Measurements from ENCODE around the gene C2CD3. TPM values are rescaled to one million over a fixed set of nuclear protein-coding genes. Genes with fewer than 3 reads are reported as not detected.
"Not testable (repeated sequence)": the region's sequence is repeated elsewhere in the genome, so short reads cannot be mapped to it uniquely, and the experiment has no call there.

Gene C2CD3
- total RNA-seq, 1 donor from 2014 or later, result 18.0 TPM

DNA sequence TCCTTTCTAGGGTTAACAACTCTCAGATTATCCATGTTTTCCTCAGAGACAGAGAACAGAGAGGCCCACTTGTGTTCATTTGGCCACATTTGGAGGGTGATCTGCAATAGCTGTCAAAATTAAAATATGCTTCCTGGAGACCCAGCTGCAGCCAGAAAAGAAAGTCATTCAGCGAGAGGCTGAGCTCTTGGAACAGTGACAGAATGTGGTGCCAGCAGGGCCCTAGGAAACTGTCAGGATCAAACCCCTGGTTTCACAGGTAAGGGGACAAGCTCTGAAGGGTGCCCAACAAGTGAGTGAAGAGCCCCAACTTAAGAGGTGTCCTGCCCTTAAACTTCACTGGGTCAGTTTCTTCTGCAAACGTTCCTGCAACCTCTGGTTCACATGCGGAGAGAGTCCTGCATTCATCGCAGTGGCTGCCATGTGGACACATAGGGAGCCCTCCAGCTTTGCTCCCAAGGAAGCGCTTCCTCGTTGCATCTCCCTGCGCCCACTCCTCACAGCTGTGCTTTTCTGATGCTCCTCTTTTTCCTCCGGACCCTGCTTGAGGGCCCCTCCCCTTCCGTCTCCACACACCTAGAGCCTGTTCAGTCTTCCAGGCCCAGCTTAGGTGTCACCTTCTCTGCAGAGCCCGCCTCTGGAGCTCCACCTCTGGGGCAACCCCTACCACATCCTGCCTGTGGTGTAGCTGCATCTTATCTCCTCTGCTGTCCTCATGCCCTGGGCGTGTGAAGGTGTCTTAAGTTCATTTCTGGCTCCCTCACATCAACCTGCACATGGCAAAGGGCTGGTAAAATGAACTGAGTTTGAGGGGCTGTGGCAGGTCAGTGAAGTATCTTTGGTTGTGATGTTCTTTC, 165.8 kb downstream of the C2CD3 start:
- peak; percentile 67 for DNase-seq (ENCODE audit: low spot score)

DNA sequence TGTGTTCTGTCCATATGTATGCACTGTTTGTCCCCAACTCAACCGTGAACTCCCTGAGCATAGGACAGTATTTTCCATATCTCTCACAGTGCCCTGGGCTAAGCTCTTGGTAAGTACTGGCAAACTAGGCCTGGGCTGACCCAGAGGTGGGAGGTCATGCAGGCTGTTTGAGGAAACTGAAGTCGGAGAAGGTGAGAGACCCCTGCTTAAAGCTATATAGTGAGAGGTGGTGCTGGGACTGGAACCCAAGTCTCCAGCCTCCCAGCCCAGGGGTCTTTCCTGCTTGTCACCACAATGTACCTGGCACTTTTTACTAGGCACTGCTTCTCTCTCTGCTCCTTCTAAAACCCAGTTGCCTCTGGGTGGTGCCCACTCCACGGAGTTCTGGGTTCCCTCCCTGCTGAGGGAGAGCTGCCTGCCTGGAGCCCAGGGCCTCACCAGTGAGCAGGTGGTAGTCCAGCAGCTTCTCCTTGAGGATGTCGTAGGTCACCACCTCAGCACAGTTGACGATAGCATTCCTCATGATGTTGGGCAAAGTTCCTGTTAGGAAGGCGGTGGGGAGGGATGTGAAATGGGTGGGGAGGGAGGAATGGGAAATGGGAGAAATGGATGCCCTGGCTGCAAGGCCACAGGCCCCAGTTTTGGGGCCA, 166.6 kb downstream of the C2CD3 start:
- DNase-seq (ENCODE audit: low spot score), result peak; percentile 51

DNA sequence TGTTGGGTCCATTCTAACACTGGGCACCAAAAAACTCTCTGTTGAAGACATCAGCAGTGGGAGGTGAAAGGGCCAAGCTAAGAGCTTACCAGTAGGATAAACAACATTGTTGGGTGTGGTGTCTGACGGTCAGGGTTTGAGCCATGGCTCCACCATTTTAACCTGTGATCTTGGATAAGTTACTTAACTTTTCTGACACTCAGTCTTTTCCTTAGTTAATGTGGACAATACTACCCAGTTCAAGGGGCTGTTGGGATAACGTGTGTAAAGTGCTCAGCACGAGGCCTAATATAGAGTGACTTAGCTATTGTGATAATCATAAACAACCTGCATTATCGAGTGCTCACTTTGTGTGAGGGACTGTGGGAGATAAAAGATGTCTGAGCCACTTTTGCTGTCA, 168.0 kb downstream of the C2CD3 start:
- DNase-seq (ENCODE audit: low spot score), result no peak

DNA sequence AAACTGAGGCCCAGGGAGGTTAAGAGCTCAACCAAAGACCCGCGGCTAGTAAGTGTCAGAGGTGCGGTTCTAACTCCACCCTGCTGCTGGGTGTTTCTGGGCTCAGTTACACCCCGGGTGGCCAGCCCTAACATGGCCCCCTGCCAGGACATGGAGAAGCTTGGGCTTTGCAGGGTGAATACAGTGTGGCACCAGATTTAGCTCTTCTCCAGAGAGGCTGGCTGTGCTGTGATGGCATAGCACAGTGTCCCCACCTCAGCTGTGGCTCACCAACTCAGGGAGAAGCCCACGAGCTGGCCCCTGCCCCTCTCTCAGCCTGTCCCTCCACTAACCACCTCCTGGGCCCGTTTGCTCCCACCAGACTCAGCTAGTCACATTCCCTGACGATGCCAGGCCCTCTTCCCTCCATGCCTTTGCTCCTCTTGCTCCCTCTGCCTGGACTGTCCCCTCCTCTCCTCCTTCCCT, 168.9 kb downstream of the C2CD3 start:
- peak; percentile 83 for DNase-seq (ENCODE audit: low spot score)

DNA sequence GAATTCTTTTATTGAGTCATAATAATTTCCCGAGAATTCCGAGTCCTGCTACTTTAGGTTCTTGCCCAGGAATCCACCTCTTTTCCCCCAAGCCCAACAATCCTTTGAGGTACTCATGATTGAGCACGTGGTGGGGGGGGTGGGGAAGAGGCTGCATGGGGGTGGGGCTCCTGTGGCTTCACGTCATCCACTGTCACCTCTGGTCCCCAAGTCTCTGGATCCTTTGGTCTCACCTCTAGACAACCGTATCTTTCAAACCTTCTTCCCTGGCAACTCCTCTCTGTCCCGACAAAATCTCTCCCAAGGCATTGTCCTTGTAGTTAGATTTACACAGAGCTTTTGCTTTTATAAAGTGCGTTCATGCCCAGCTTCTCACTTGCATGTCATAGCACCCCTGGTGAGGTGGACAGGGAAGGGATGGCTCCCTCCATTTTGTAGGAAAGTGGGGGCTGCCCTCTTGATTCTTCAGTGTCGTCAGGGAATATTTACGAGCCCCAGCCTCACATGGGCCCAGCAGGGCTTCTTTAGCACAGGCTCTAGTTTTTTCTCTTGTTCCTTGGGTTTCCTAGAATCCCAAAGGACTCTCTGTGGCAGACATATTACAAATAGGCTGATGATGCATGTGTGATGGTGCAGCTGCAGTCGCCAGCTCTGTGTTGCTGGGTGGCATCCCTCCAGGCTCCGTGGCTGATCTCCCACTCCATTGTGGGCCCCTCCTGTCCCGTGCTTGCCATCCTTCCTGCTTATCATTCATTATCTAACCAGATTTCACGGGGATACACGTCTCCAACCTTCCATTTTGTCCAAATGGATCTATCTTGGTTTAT, 170.3 kb downstream of the C2CD3 start:
- peak; percentile 59 for DNase-seq (ENCODE audit: low spot score)

DNA sequence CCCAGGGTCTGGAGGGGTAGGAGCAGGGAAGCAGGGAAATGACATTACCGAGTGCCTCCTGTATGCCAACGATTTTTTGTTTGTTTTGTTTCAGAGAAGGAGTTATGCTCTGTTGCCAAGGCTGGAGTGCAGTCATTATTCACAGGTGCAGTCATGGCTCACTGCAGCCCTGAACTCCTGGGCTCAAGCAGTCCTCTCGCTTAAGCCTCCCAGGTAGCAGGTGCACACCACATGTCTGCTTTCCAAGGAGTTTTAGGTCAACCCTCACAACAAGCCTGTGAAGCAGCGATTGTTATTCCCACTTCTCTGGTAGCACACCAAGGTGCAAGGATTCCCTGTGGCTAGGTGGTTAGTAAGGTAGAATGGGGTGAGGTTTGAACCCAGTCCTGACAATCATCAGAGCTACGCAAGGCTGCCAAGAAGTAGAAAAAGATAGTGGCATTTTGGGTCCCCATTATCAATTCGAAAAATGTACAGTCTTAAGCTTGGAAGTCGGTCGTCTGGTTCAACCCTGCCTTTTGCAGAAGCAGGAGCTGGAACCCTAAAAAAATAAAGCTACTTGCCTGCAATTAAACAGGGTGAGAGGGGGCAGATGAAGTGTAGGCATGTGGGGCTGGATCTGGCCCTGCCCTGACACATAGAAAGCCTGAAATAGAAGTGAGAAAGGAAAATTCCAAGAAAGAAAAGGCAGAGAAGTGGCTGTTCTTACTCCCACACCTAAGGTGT, 171.1 kb downstream of the C2CD3 start:
- peak; percentile 41 for DNase-seq (ENCODE audit: low spot score)

DNA sequence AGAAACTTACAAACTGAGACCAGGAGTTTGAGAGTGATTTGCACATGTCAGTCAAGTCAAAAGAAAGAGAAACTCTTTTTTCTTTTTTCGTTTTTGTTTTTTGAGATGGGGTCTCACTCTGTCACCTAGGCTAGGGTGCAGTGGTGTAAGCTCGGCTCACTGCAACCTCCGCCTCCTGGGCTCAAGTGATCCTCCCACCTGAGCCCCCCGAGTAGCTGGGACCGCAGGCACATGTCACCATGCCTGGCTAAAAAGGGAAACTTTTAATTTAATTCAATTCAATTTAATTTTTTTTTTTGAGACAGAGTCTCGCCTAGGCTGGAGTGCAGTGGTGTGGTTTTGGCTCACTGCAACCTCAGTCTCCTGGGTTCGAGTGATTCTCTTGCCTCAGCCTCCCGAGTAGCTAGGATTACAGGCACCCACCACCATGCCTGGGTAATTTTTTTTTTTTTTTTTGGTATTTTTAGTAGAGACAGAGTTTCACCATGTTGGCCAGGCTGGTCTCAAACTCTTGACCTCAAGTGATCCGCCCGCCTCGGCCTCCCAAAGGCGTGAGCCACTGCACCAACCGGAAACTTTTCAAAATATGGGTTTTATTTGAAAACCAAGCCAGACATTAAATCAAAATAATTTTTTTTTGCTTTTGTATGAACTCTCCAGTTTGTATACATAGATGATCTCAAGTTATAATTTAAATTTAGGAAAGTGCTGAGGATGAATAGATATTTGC, 171.8 kb downstream of the C2CD3 start:
- DNase-seq (ENCODE audit: low spot score), result peak; percentile 75

DNA sequence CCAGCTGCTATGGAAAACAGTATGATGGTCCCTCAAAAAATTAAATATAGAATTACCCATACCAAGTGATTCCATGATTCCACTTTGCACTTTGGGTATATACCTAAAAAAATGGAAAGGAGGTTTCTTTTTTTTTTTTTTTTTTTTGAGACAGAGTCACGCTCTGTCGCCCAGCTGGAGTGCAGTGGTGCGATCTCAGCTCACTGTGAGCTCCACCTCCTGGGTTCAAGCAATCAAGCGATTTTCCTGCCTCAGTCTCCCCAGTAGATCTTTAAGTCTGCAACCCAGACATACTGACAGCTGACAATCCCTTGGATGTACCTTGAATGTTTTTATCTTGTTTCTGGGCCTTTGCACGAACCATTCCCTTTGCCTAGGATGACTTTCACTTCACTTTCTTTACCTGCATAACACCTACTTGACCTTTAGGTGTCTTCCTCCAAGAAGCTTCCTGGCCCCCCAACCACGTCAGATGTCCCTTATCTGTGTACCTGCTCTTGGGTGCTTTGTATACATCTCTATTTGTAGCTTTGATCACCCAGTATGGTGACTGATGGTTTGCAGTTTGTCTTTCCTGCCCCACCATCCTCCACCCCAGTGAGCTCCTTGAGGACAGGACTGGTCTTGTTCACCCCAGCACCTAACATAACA, 173.6 kb downstream of the C2CD3 start:
- peak; percentile 11 for DNase-seq (ENCODE audit: low spot score)

DNA sequence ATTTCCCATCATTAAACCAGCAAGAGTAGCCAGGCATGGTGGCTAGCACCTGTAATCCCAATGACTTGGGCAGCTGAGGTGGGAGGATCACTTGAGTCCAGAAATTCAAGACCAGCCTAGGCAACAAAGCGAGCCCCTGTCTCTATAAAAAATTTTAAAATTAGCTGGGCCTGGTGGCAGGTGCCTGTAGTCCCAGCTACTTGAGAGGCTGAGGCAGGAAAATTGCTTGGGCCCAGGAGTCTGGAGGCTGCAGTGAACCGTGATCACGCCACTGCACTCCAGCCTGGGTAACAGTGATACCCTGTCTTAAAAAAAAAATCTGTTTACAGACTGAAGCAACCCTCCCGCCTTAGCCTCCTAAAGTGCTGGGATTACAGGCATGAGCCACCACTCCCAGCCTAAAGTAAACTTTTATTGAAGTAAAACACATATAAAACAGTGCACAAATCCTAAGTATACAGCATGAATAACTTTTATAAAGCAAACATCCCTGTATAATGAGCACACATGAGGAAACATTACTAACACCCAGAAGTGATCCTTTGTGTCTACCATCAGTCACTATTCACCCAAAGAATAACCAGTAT, 174.5 kb downstream of the C2CD3 start:
- DNase-seq (ENCODE audit: low spot score), result no peak

DNA sequence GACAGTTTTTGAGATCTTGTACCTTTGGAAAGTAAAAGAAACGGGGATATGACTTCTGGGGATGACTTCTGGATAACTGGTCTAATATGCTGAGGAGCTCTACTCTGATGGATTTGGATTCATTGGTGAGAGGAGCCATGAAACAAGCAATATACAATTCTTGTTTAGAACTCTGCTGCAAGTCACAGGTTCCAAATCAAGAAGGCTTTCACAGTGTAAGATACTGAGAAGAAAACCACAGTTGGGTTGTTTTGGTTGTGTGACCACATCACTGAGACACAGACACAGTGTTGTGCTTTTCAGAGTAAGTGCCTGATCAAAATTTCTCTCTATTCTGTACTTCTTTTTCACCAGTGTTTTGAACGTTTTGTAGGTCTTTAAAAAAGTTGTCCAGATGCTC, 175.1 kb downstream of the C2CD3 start:
- DNase-seq (ENCODE audit: low spot score), result no peak

DNA sequence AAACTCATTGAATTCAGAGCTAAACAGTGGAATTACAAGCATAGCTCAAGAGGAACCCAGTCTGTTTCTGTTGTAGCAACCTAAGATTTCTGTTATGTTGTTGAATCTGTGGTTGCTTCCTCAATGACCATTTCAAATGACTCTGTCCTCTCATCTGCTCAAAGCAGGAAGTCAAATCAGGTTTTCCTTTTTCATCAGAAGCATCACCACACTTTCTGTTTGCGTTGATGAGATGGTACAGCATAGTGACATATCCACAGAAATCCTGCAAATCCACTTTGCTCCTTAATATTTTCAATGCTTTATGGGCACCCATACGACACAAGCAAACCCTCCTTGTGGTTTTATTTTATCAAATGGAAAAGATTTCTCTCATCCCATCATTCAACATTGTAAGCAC, 175.6 kb downstream of the C2CD3 start:
- DNase-seq (ENCODE audit: low spot score), result no peak

DNA sequence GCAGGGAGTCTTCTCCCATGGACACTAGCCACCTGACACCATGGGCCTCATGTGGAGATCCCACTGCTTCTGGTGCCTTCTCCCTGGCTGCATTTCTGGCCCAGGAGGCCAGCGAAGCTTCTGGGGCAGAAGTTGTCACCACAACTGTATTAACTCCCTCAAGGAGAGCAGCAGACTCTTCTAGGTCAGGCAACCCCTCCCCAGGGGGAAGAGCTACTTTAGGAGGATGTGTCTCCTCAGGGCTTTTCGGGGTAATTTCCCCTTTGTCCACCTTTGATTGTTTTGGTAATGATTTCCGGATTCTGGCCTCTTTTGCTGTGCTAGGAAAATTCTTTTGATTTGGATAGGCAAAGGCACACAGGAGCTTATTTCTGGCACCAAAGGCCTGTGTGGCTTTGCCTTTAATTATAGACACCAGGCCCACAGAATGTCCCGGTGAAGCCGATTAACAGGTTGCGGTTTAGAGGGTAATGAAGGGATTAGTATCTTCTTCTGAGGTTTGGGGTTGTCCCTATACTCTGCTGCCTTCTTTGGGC, 179.3 kb downstream of the C2CD3 start:
- no peak for DNase-seq (ENCODE audit: low spot score)

DNA sequence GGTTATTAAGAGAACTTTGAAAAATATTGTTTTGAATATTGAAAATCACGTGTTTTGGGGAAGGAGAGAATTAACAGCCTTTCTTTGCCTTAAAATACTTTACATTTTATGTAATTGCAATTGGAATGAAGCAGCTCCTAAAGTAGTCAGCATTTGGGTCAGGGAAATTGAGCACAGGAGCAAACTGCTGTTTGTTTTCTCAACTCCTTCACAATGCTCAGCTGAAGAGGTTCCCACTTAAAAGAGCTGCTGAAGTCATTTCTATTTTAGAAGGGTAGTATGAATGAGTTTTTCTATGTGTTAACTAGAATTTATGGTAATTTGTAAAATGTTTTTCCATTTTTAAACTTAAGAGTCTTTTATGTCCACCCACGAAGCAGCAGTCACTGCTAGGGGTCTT, 180.1 kb downstream of the C2CD3 start:
- no peak for DNase-seq (ENCODE audit: low spot score)

DNA sequence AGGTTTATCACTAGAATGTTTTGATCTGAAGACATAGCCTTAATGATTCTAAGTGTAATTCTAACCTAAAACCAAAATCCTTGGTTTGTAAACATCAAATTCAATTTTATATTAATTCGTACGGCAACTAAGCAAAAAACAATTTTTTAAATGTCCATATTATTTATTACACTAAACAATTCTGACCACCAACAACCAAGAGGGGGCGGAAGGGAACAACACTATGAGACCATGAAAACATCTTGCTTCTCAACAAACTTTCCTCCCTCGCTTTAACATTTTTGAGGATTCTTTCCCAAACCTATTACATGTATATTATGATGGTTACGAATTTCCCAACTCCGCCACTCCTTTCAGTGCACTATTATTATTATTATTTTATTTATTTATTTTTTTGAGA, 181.6 kb downstream of the C2CD3 start:
- DNase-seq (ENCODE audit: low spot score), result no peak

DNA sequence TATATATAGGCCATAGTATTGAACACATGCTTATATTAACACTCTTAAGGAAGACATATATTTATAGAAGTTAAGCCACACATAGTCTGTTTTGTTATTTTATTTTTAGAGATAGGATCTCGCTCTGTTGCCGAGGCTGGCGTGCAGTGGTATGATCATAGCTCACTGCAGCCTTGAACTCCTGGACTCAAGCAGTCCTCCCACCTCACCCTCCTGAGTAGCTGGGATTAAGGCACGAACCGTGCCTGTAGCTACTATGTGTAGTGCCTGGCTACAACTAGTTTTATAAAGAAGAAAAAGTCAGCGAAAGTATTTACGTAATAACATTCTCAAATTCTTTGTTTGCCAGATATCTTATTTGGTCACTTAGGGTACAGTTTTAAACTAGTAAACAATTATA, 182.6 kb downstream of the C2CD3 start:
- DNase-seq (ENCODE audit: low spot score), result no peak

DNA sequence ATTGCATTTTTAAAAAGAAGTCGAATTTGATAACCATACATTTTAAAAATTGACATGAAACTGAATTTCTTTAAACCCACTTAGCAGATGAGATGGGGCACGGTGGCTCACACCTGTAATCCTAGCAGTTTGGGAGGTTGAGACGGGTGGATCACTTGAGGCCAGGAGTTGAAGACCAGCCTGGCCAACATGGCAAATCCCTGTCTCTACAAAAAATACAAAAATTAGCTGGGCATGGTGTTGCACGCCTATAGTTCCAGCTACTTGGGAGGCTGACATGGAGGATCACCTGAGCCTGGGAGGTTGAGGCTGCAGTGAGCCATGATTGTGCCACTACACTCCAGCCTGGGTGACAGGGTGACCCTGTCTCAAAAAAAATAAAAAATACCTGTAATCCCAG, 185.1 kb downstream of the C2CD3 start:
- DNase-seq (ENCODE audit: low spot score), result not testable (repeated sequence)

DNA sequence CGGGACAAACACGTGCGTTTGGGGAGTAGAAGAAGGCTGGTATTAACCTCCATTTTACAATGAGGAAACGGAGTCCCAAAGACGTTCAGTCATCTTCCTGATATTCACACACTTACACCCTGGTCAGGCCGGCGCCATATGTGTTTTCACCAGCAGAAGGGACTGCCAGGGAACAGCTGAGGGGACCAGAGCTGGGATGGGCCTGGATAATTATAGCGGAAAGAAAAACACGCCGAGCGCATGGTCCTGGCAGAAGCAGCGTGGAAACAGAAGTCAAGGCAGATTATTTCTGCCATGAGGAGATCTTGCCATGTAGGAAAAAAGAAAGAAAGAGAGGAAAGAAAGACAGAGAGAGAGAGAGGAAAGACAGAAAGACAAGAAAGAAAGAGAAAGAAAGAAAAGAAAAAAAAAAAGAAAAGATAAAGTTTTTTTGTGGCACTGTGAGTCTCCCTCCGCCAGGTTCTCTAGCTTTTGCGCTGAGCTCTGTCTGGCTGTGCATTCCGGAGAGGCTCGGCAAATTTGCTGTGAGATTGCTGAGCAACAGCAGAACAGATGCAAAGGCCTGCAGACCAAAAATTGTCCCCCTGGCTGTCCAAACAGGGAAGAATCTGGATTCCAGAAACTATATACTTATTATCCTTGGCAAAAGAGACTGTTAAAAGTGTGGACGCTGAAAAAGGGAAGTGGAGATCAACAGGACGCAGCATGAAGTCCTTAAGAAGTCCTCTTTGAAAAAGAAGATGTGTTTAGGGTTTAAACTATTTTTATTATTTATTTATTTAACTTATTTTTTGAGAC, 186.9 kb downstream of the C2CD3 start:
- no peak for DNase-seq (ENCODE audit: low spot score)

DNA sequence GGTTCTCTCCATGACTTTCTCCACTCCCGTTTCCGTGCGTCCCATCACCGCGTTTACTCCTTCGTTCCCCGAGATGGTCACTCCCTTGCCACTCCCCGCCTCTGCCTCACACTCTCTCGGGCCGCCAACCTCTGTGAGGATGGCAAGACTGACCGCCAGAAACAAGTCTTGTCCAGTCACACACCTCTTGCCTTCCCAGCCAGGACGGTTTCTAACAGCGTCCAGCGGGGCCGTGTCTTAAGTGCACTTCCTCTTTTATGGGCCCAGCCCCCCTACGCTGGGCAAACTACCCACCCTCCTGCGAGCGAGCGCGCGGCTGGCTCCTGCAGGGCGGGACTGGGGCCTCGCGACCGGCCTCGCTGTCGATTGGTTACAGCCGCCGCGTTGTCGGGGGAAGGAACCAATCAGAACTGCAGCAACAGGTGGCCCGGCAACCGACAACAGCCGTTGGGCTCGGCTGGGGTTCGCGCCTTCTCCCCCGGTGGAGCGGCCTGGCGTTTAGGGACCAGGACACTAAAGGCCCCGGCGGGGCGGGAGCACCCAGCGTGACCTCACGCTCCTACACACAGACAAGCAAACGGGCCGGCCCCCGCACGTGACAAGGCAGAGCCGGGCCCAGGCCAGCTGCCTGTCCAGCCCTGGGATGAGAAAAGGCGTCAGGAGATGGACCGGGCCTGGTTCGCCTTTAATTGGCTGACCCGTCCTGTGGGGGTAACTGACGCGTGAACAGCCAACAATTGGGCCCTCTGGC, 187.6 kb downstream of the C2CD3 start:
- DNase-seq (ENCODE audit: low spot score), result peak; percentile 98

All from mesenteric fat pad (tissue), 1 donor.